ENCODE data around the gene PPCDC.

DNA sequence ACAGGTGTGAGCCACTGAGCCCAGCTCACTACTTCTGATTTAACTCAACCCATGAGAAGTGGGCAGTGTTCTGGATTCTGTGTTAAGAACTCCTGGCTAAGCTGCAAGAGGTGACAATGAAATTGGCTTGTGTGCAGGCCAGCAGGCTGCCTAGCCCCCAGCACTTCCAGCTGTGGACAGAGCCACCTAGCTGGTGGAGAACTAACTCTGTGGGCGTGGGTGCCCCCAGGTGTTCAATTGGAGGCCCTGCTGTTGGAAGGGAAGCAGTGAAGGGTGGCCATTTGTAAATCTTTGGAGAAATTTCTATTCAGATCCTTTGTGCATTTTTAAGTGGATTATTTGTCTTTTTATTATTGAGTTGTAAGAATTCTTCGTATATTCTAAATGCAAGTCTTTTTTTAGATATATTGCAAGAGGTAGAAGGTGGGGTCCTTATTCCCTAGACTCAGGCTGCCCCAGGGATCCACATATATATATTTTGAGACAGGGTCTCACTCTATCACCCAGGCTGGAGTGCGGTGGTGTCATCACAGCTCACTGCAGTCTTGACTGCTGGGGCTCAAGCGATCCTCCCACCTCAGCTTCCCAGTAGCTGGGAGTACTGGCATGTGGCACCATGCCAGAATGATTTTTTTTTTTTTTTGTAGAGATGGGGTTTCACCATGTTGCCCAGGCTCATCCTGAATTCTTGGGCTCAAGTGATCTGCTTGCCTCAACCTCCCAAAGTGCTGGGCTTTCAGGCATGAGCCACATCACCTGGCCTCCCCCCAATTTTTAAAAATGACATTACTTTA lies 35.2 kb upstream of the PPCDC start:
- TF ChIP-seq TARDBP (IDR thresholded peaks at IDR 0.05) (no peak), ZNF384 (IDR thresholded peaks at IDR 0.05) (no peak), HDGF (IDR thresholded peaks at IDR 0.05; ENCODE audit: borderline replicate concordance) (no peak), FOXK2 (IDR thresholded peaks at IDR 0.05) (no peak), SP1 (IDR thresholded peaks at IDR 0.05) (no peak), ELF4 (IDR thresholded peaks at IDR 0.05) (no peak), BHLHE40 (IDR thresholded peaks at IDR 0.05; ENCODE audit: borderline replicate concordance) (no peak)

Measured in HEK293T (cell line).